Endothelial cell of umbilical vein (primary cell): ENCODE results near the gene OR5L1. TPM values are rescaled to one million over a fixed set of nuclear protein-coding genes. Genes with fewer than 3 reads are reported as not detected.

Experiments used
- BruUV-seq: library from RNA; stranded (reverse); fragments of 400-500 nt; replicated peaks from 2 replicates; lab custom pipeline; 2021; lab: Mats Ljungman, UMichigan
- CTCF ChIA-PET: fragments of 300-600, 350-600 bp; sonication (Branson Sonifier 250); formaldehyde crosslinking; loops from one replicate; lab custom pipeline; 2021; ENCODE audit warnings: antibody characterized with exemption, inconsistent platforms; lab: Charles Lee
- POLR2A ChIA-PET: fragments of 300-600, 350-600 bp; sonication (Branson Sonifier 250); formaldehyde crosslinking; loops from one replicate; lab custom pipeline; 2021; ENCODE audit warnings: antibody characterized with exemption, inconsistent platforms; lab: Charles Lee
- DNase-seq: peaks from one replicate; pipeline ENCODE4 v3.0.0-alpha.2; 2011; ENCODE audit warnings: low read depth, low spot score
- FAIRE-seq: peaks from 2 replicates; lab custom pipeline; 2011; peaks lifted over from hg19 to GRCh38; lab: Jason Lieb, UNC
- H2AFZ ChIP-seq: 2 replicates; pipeline ENCODE4 v1.6.0; 2012; ENCODE audit warnings: low read depth, low read length, control low read depth, inconsistent platforms
- H3K27ac ChIP-seq: 2 replicates; pipeline ENCODE4 v1.5.1; 2011; ENCODE audit warnings: low read depth, mild to moderate bottlenecking, control low read depth, low read length, moderate library complexity; ENCODE audit not compliant: insufficient read depth
- H3K27me3 ChIP-seq, 2 experiments: 2 replicates each; pipeline versions ENCODE4 v1.6.0 to v1.6.1; 2011; ENCODE audit warnings: low read length in 2 of 2, mixed read lengths in 1 of 2; ENCODE audit not compliant: control insufficient read depth in 2 of 2, insufficient read depth in 2 of 2
- H3K36me3 ChIP-seq, 2 experiments: 2 replicates in 1 of 2; 3 replicates in 1 of 2; pipeline ENCODE4 v1.5.1; 2011; ENCODE audit warnings: low read length in 2 of 2, mild to moderate bottlenecking in 1 of 2, moderate library complexity in 1 of 2; ENCODE audit not compliant: control insufficient read depth in 2 of 2, insufficient read depth in 2 of 2; ENCODE audit errors: extremely low read depth in 1 of 2
- H3K4me1 ChIP-seq: 3 replicates; pipeline ENCODE4 v1.5.1; 2011; ENCODE audit warnings: mild to moderate bottlenecking, low read length; ENCODE audit not compliant: control insufficient read depth, insufficient read depth; ENCODE audit errors: extremely low read depth
- H3K4me2 ChIP-seq: 2 replicates; pipeline ENCODE4 v1.6.1; 2011; ENCODE audit warnings: low read length, control low read depth, mixed read lengths; ENCODE audit not compliant: insufficient read depth
- H3K4me3 ChIP-seq, 3 experiments: fragments of 200-600 bp in 1 of 3; sonication (generic), shearing (Covaris generic) in 1 of 3; replicated peaks in 1 of 3; 2 replicates each; pipeline ENCODE4 v1.5.1; 2011 to 2016; ENCODE audit warnings: control low read depth in 3 of 3, low read length in 3 of 3, mild to moderate bottlenecking in 2 of 3, inconsistent platforms in 1 of 3, low read depth in 1 of 3, moderate library complexity in 1 of 3; ENCODE audit not compliant: insufficient read depth in 1 of 3
- H3K79me2 ChIP-seq: 2 replicates; pipeline ENCODE4 v1.6.0; 2012; ENCODE audit warnings: low read length, inconsistent platforms; ENCODE audit not compliant: control insufficient read depth, insufficient read depth
- H3K9ac ChIP-seq: replicated peaks from 2 replicates; pipeline ENCODE3; 2011; ENCODE audit warnings: low read length, control low read depth; ENCODE audit not compliant: insufficient read depth; ENCODE audit errors: extremely low read depth
- H3K9me1 ChIP-seq: replicated peaks from 3 replicates; pipeline ENCODE4 v1.6.0; 2011; ENCODE audit warnings: mild to moderate bottlenecking, low read length; ENCODE audit not compliant: control insufficient read depth, insufficient read depth; ENCODE audit errors: extremely low read depth
- H3K9me3 ChIP-seq: replicated peaks from 2 replicates; pipeline ENCODE4 v1.5.1; 2012; ENCODE audit warnings: low read length, inconsistent platforms; ENCODE audit not compliant: control insufficient read depth, insufficient read depth
- H4K20me1 ChIP-seq: replicated peaks from 2 replicates; pipeline ENCODE3; 2011; ENCODE audit warnings: mild to moderate bottlenecking, low read length; ENCODE audit not compliant: control insufficient read depth, insufficient read depth; ENCODE audit errors: extremely low read depth
- EZH2 ChIP-seq: IDR thresholded peaks from 2 replicates; pipeline ENCODE4 v1.6.1; 2012; ENCODE audit warnings: borderline replicate concordance, low read depth, mild to moderate bottlenecking, moderate library complexity, low read length, inconsistent platforms; ENCODE audit not compliant: severe bottlenecking
- FOS ChIP-seq: IDR thresholded peaks from 2 replicates; pipeline ENCODE4 v1.6.1; 2011; ENCODE audit warnings: mild to moderate bottlenecking, low read length, moderate library complexity, borderline replicate concordance; ENCODE audit not compliant: insufficient read depth
- GATA2 ChIP-seq: IDR thresholded peaks from 2 replicates; pipeline ENCODE4 v1.7.0; 2011; ENCODE audit warnings: low read depth, mild to moderate bottlenecking, moderate library complexity, mixed read lengths, low read length; ENCODE audit not compliant: insufficient read length, insufficient read depth
- JUN ChIP-seq: IDR thresholded peaks from 2 replicates; pipeline ENCODE4 v1.6.1; 2011; ENCODE audit warnings: borderline replicate concordance, low read depth; ENCODE audit not compliant: insufficient read length, insufficient read depth
- MYC ChIP-seq: IDR thresholded peaks from one replicate; pipeline ENCODE4 v1.6.1; 2011; ENCODE audit warnings: mild to moderate bottlenecking, low read depth, low read length
- dilution Hi-C: fragments of 300-500 bp; cut with MboI; formaldehyde crosslinking; loops from one replicate; pipeline ENCODE4 v1.15.0; 2019; ENCODE audit warnings: low sequenced_read_pairs; ENCODE audit not compliant: extremely low pct_ligation_motif_present
- intact Hi-C: fragments of 100-400 bp; cut with micrococcal nuclease; formaldehyde crosslinking; loops from one replicate; pipeline ENCODE4 v1.10.0; 2022
- polyA plus RNA-seq, 4 experiments: library from polyadenylated mRNA; depleted of rRNA in 3 of 4; stranded (reverse) in 3 of 4; unstranded in 1 of 4; fragments of >200 nt; gene quantifications; 2 replicates each; pipeline versions ENCODE4 v1.2.1 to v1.2.3, GENCODE V29; 2011 to 2012; ENCODE audit warnings: missing spikeins in 1 of 4
- total RNA-seq: library from RNA; stranded (reverse); gene quantifications from 2 replicates; pipeline ENCODE4 v1.2.3, GENCODE V29; 2021
- TF ChIP-seq, protein P1 (sequence below), 2 donors: IDR thresholded peaks; 1 replicate in 1 of 2; 2 replicates in 1 of 2; pipeline ENCODE4 v1.5.1; 2011; ENCODE audit warnings: low read length in 2 of 2, mild to moderate bottlenecking in 2 of 2, moderate library complexity in 2 of 2, control low read depth in 1 of 2, inconsistent platforms in 1 of 2, low read depth in 1 of 2; ENCODE audit not compliant: insufficient read depth in 1 of 2; ENCODE audit errors: extremely low read depth in 1 of 2
- TF ChIP-seq, protein P2 (sequence below): IDR thresholded peaks from 2 replicates; pipeline ENCODE4 v1.6.1; 2011; ENCODE audit not compliant: insufficient read depth, insufficient read length

OR5L1 gene
- total and polyA plus RNA-seq, 2 donors (not counting 3 experiments of a cell fraction or from before 2014, with no cell fraction given): not detected

DNA sequence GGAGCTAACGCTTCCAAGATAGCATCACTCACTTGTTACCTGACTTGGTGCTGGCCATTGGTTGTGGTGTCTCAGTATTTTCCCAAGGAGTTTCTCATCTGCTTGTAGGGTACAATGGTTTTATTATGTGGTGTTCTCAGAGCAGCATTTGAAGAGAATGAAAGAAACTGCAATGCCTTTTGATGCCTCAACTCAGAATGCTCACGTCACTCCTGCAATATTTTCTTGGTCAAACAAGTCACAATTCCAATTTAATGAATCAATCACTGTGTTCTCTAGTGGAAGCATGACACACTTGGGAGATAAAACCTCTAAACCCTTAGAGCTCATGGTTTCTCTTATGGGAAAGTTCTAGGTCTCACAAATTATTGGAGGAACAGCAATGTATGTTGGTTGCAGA lies 17.8 kb upstream of the OR5L1 start:
- BruUV-seq: no TSS peak
- Histone ChIP-seq H2AFZ (no peak overlapping the region), H3K4me3 (no peak overlapping the region), H3K36me3 (no peaks in the 10 kb centered on the region), H3K9ac (no peak overlapping the region), H3K79me2 (no peaks in the 10 kb centered on the region), H3K4me2 (no peak overlapping the region), H3K4me1 (no peaks in the 10 kb centered on the region), H3K27ac (no peak overlapping the region), H3K27me3 (no peaks in the 10 kb centered on the region), H4K20me1 (no peaks in the 10 kb centered on the region), H3K9me1 (no peaks in the 10 kb centered on the region), H3K9me3 (no peaks in the 10 kb centered on the region)
- TF ChIP-seq EZH2 (no peak), MYC (no peak), FOS (no peak), GATA2 (no peak), JUN (no peak)
- TF ChIP-seq, protein P1, sequence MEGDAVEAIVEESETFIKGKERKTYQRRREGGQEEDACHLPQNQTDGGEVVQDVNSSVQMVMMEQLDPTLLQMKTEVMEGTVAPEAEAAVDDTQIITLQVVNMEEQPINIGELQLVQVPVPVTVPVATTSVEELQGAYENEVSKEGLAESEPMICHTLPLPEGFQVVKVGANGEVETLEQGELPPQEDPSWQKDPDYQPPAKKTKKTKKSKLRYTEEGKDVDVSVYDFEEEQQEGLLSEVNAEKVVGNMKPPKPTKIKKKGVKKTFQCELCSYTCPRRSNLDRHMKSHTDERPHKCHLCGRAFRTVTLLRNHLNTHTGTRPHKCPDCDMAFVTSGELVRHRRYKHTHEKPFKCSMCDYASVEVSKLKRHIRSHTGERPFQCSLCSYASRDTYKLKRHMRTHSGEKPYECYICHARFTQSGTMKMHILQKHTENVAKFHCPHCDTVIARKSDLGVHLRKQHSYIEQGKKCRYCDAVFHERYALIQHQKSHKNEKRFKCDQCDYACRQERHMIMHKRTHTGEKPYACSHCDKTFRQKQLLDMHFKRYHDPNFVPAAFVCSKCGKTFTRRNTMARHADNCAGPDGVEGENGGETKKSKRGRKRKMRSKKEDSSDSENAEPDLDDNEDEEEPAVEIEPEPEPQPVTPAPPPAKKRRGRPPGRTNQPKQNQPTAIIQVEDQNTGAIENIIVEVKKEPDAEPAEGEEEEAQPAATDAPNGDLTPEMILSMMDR (IDR thresholded peaks at IDR 0.05; ENCODE audit: extremely low read depth in 1 of 2, insufficient read depth in 1 of 2, low read depth in 1 of 2, low read length in 2 of 2): no peak
- TF ChIP-seq, protein P2, sequence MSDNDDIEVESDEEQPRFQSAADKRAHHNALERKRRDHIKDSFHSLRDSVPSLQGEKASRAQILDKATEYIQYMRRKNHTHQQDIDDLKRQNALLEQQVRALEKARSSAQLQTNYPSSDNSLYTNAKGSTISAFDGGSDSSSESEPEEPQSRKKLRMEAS: no peak
- no peak for DNase-seq
- dilution Hi-C loops: no loop called here
- no peak for FAIRE-seq
- ChIA-PET POLR2A (no interaction called here), CTCF (no interaction called here)
- intact Hi-C loops: no loop called here
